Measurements from ENCODE around the gene RUFY2. TPM values are rescaled to one million over a fixed set of nuclear protein-coding genes. Genes with fewer than 3 reads are reported as not detected.

Gene RUFY2
- polyA plus RNA-seq, 1 experiment = 14.7 TPM

DNA sequence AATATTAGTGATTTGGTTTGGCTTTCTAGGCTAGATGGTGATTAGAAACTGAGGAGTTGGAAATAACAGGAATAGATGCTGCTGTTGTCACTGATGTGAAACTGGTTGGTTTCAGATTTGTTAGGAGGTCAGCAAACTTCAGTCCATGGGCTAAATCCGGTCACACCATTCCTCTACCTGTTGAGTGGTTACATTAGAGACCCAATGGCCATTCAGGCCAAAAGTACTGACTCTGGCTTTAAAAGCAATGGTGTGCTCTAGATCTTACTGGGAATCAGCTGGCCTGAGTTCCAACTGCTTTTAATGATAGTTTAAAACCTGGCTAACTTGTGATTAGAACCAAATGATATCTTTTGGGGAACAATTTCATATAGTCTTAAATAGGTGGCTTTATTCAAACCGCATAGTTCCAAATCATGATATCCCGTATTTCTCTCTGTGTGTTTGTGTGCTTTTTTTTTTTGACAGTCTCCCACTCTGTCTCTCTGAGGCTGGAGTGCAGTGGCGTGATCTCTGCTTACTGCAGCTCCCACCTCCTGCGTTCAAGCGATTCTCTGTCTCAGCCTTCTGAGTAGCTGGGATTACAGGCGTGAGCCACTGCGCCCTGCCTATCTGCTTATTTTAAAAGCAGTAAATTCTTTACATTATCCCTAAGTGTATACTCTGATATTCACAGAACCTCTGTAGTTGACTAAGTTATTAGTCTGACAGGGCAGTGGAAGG is 66.6 kb downstream of the RUFY2 start:
- no peaks in the 10 kb centered on the region for H3K27me3 ChIP-seq (ENCODE audit: control insufficient read depth, insufficient read depth, low read length)
- H3K9me3 ChIP-seq (ENCODE audit: control insufficient read depth, insufficient read depth, low read length) = no peaks in the 10 kb centered on the region
- TF ChIP-seq, protein P1, sequence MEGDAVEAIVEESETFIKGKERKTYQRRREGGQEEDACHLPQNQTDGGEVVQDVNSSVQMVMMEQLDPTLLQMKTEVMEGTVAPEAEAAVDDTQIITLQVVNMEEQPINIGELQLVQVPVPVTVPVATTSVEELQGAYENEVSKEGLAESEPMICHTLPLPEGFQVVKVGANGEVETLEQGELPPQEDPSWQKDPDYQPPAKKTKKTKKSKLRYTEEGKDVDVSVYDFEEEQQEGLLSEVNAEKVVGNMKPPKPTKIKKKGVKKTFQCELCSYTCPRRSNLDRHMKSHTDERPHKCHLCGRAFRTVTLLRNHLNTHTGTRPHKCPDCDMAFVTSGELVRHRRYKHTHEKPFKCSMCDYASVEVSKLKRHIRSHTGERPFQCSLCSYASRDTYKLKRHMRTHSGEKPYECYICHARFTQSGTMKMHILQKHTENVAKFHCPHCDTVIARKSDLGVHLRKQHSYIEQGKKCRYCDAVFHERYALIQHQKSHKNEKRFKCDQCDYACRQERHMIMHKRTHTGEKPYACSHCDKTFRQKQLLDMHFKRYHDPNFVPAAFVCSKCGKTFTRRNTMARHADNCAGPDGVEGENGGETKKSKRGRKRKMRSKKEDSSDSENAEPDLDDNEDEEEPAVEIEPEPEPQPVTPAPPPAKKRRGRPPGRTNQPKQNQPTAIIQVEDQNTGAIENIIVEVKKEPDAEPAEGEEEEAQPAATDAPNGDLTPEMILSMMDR (IDR thresholded peaks at IDR 0.05; ENCODE audit: low read depth, low read length) = no peak
- ChIA-PET CTCF (interaction anchor here (1.0 to 1.1 kb wide), 2 partner anchors 128 kb away, joined by 3 to 4 read pairs; no protein-coding TSS in a partner anchor), POLR2A (interaction anchor here (0.6 to 0.8 kb wide), 2 partner anchors 9 kb away, joined by 3 to 5 read pairs; partner anchors contain the start of gene HNRNPH3)
- no peak overlapping the region for H3K4me3 ChIP-seq (ENCODE audit: low read depth, low read length)
- no peak overlapping the region for H3K27ac ChIP-seq (ENCODE audit: low read depth, low read length)
- no peak for DNase-seq (ENCODE audit: low read depth, low spot score)

- POLR2A ChIA-PET = no interaction called here
- TF ChIP-seq, protein P1 (IDR thresholded peaks at IDR 0.05; ENCODE audit: low read depth, low read length) = no peak
- DNase-seq (ENCODE audit: low read depth, low spot score) = no peak
- CTCF ChIA-PET = no interaction called here
- Histone ChIP-seq H3K4me3 (ENCODE audit: low read depth, low read length) (no peak overlapping the region), H3K9me3 (ENCODE audit: control insufficient read depth, insufficient read depth, low read length) (no peaks in the 10 kb centered on the region), H3K27ac (ENCODE audit: low read depth, low read length) (no peak overlapping the region), H3K27me3 (ENCODE audit: control insufficient read depth, insufficient read depth, low read length) (no peaks in the 10 kb centered on the region)
Observed at GRCh38 chr10:68336754-68337351, 70.2 kb downstream of the RUFY2 start.

- Histone ChIP-seq H3K27me3 (ENCODE audit: control insufficient read depth, insufficient read depth, low read length) (no peaks in the 10 kb centered on the region), H3K27ac (ENCODE audit: low read depth, low read length) (no peak overlapping the region), H3K4me3 (ENCODE audit: low read depth, low read length) (peak overlapping the region; percentile 88), H3K9me3 (ENCODE audit: control insufficient read depth, insufficient read depth, low read length) (no peaks in the 10 kb centered on the region)
- ChIA-PET CTCF (interaction anchor here (1.5 to 3.0 kb wide), 2 partner anchors 13 to 14 kb away, joined by 5 to 16 read pairs; no protein-coding TSS in a partner anchor), POLR2A (interaction anchor here (0.5 to 0.7 kb wide), 2 partner anchors 107 to 248 kb away, joined by 3 read pairs; no protein-coding TSS in a partner anchor)
- TF ChIP-seq, protein P1 (IDR thresholded peaks at IDR 0.05; ENCODE audit: low read depth, low read length) = no peak
- no peak for DNase-seq (ENCODE audit: low read depth, low spot score)
Observed at GRCh38 chr10:68334672-68335467, 72.2 kb downstream of the RUFY2 start.

- CTCF ChIA-PET = interaction anchor here (1.6 to 3.0 kb wide), 4 partner anchors 15 to 478 kb away, joined by 4 to 16 read pairs (median 8); no protein-coding TSS in a partner anchor
- DNase-seq (ENCODE audit: low read depth, low spot score) = no peak
- Histone ChIP-seq H3K4me3 (ENCODE audit: low read depth, low read length) (peak overlapping the region; percentile 88), H3K27me3 (ENCODE audit: control insufficient read depth, insufficient read depth, low read length) (no peaks in the 10 kb centered on the region), H3K9me3 (ENCODE audit: control insufficient read depth, insufficient read depth, low read length) (no peaks in the 10 kb centered on the region), H3K27ac (ENCODE audit: low read depth, low read length) (no peak overlapping the region)
- TF ChIP-seq, protein P1 (IDR thresholded peaks at IDR 0.05; ENCODE audit: low read depth, low read length) = no peak
- POLR2A ChIA-PET = interaction anchor here (0.5 to 2.0 kb wide), 3 partner anchors 9 to 308 kb away, joined by 3 to 13 read pairs (median 9); no protein-coding TSS in a partner anchor
Observed at GRCh38 chr10:68333440-68334431, 73.3 kb downstream of the RUFY2 start.

Data from AG04450 (cell line).